Measurements from ENCODE around the gene ZNF284.
"Not testable (repeated sequence)": the region's sequence is repeated elsewhere in the genome, so short reads cannot be mapped to it uniquely, and the experiment has no call there.

The ZNF284 gene

GRCh38 chr19:44111910-44112463 is 40.0 kb downstream of the ZNF284 start:
- DNase-seq: peak in 1 of 3 experiments; percentile 12

- no peak for DNase-seq
Observed at GRCh38 chr19:44112802-44113137, 40.8 kb downstream of the ZNF284 start.

DNA sequence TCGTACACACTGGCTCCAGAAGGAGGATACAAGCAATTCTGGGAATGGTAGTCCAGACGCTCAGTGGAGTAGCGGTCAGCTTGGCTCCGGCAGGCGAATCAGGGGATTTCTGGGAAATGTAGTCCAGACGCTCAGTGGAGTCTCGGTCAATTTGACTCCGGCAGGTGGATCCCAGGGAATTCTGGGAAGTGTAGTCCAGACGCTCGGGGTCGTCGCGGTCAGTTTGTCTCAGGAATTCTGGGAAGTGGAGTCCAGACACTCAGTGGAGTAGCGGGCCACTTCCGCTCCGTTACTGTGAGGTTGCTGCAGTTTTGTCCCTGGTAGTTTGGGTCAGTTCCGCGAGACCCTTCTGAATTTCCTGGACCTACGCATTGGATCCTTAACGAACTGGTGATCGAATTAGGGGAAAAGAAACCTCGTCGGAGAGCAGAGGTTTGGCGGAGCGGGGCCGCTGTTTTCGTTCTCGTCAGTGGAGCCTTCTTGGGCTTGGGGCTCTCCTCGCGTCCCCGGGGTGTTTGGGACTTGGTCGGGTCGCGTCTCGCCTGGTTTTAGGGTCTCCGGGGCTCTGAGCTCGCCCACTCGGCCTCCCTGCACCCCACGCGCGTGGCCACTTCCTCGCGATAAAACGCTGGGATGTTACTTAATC is 41.3 kb downstream of the ZNF284 start, which contains the start of gene ZNF225:
Gene ZNF225 (plus strand): TSS at position 262 of the 646 bp plus-strand sequence. CDS start 2,429 bp downstream, outside the sequence.
- peak; percentile 92 to 99 (median 98) for DNase-seq

DNA sequence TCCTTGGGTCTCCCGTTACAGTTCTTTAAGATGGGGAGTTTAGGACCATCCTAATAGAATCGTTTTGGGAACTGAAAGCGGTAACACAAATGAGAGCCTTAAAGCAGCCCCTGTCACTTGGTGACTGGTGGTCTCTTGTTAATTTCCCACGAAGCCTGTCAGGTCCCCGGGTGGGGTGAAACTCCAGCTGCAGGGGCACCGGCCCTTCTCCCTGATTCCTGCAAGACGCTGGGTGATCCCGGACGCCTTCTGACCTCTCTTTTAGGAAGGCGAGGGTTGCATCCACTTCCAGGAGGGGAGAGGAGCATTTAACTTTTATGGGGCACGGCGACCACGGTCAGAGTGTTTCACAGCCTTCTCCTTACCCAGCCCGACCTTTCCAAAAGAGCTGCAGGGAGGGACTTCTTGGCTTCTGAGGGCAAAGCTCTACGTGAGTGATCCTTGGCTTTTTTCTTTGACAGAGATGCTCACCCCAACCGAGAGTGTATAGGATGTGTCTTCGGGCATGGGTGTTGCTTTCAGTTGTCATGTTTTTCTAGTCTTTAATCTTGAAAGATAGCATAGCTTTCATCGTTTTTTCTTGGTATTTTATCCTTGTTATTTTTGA is 41.9 kb downstream of the ZNF284 start:
- DNase-seq: peak; percentile 2 to 28 (median 21)

DNA sequence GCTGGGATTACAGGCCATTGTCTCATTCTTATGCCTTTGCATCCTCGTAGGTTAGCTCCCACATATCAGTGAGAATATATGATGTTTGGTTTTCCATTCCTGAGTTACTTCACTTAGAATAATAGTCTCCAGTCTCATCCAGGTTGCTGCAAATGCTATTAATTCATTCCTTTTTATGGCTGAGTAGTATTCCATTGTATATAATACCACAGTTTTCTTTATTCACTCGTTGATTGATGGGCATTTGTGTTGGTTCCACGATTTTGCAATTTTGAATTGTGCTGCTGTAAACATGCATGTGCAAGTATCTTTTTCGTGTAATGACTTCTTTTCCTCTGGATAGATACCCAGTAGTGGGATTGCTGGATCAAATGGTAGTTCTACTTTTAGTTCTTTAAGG is 49.2 kb downstream of the ZNF284 start:
- not testable (repeated sequence) for DNase-seq

GRCh38 chr19:44131955-44132354 is 60.0 kb downstream of the ZNF284 start:
- DNase-seq: no peak

Measured in NCI-H1417 (cell line).